ENCODE results near the gene SENP2.
"Not testable (repeated sequence)": the region's sequence is repeated elsewhere in the genome, so short reads cannot be mapped to it uniquely, and the experiment has no call there.

The SENP2 gene

DNA sequence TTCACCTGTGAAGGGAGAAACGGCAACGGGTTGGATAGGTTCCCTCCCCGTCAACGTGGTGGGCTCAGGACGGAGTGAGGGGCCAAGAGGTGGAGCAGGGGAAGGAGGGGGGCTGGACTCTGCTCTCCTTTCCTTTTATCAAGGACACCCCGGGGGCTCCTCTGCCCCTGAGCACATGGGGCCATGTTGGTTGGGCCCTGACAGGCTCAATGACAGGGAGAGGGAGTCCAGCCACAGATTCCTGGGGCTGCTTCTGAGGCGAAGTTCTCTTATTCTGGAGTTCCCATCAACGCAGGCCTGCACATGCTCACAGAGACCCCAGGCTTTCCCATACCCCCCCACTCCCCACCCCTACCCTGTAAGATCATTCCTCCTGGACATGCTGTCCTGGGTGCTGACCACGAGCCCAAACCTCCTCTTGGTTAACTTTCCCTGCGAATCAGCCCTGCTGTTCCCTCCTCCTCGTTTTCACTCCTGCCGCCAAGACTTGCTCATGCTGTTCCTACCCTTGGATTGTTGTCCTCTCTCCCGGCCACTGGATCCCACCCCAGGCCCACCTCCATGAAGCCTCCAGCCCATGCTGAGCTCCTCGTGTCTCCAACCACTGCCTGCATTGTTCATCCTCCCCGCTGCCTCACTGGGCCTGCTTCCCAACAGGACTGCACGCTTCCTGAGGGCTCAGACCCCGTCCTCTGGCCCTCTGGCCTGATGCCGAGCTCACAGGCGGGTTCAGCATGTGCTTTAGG, 61.2 kb downstream of the SENP2 start:
- DNase-seq (ENCODE audit: low read depth in 2 of 2) = no peak

DNA sequence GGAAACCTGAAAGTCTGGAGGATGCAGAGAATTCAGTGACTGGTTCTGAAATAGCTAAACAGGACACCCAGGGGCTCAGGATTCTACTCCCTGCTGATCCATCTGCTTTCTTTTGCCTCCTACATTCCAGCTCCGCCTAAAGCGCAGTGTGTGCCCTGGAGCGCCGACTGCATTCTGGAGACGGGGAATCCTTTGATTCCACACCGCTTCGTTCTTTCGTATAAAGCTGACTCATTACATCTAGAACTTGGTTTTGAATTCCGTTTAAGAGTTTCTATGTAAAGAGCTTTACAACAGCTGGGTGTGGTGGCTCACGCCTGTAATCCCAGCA, 61.8 kb downstream of the SENP2 start:
- DNase-seq (ENCODE audit: low read depth in 2 of 2) = no peak

DNA sequence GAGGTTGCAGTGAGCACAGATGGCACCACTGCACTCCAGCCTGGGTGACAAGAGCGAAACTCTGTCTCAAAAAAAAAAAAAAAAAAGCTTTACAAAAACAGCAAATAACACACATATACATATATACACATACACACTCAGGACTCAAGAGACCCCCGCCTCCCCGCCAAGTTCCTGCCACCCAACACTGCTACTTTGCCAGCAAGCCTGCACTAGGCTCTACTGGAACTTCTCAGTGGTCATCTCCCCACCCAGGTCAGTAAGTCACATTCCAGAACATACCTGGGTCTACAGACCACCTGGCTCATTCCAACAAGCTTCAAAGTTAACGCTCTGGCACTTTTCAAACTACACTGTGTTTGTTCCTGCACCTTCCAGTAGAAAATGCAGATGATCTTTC, 62.3 kb downstream of the SENP2 start:
- no peak for DNase-seq (ENCODE audit: low read depth in 2 of 2)

DNA sequence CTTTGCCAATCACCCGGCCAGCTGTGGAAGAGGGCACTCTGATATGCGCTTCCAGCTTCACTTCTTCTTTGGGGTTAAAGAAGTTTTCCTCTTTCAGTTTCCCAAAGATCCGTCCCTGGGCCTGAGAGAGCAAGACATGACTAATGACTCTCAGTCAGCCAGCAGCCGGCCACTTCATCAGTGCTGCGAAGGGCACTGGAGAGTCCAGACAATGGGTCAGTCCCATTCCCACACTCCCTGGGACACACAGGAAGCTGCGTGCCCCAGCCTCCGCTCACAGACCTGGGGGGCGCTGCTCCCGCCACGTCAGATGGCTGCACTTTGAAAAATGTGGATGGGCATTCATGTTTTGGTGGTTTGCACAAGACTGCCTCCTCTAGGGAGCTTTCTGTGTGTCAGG, 63.3 kb downstream of the SENP2 start:
- no peak for DNase-seq (ENCODE audit: low read depth in 2 of 2)

DNA sequence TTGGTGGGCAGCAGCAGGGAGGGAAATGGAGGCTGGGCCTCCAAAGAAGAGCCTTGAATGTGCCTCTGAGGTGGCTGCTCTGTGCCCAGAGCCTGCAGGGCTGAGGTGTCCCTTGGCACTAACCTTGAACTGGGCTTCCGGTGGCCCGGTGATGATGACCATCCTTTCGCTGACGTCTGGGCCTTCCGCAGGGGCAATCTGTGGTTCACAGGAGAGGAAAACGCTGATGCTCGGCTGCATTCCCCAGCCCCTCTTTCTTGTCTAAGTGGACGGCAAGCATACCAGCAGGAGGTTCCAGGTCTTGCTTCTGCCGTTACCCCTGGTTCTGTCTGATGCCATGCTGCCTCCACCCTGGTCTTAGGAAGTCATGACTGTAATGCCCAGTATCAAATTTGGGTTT, 65.9 kb downstream of the SENP2 start:
- no peak for DNase-seq (ENCODE audit: low read depth in 2 of 2)

DNA sequence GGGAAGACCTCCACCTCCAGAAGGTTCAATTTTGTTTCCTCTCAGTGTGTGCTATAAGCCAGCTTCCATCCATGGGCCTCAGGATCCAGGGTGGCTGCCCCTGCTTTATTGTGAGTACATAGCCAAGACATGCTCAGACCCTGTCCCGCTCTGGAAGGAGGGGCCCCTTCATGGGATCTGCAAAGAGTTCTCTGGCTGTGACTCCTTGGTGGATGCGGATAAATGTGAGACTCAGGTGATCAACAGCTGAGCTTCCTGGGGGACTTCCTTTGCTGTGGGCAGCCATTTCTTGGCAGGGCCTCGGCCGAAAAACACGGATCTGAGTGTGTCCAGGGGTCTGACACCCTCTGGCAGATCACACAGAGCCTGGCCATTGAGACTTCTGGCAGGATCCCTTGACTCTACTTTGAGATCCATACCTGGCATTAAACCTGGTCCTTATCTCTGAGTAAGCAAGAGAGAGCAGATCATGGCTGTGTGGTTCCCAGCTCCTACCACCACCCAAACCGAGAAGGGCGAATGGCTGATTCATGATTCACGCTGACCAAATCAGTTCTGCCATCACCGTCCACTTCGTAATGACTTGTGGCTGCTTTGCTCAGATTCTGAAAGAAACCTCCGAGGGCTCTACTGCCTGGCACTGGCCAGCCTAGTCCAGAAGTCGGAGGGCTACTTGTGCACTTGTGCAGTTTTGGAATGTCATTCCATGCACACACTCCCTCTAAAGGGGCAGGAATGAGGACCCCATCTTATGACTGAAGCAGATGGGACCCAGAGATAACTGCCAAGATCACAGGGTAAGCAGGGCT, 68.1 kb downstream of the SENP2 start:
- no peak for DNase-seq (ENCODE audit: low read depth in 2 of 2)

DNA sequence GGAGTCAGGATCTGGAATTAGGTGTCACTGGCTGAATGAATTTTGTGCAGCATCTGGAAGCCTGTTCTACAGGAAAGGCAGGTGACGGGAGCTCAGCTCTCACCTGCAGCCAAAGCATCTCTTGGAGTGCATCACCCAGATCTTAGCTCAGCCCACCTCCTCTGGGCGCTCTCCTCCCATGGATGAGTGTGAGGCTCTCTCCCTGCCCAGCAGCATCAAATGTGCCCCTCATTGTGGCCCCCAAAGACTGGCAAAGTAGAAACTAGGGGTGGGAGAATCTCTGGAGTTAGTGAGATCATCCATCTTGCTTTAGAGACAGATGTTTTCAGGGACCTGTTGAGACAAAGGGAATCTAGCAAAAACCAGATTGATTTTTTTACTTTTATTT, 68.7 kb downstream of the SENP2 start:
- DNase-seq (ENCODE audit: low read depth in 2 of 2) = no peak

DNA sequence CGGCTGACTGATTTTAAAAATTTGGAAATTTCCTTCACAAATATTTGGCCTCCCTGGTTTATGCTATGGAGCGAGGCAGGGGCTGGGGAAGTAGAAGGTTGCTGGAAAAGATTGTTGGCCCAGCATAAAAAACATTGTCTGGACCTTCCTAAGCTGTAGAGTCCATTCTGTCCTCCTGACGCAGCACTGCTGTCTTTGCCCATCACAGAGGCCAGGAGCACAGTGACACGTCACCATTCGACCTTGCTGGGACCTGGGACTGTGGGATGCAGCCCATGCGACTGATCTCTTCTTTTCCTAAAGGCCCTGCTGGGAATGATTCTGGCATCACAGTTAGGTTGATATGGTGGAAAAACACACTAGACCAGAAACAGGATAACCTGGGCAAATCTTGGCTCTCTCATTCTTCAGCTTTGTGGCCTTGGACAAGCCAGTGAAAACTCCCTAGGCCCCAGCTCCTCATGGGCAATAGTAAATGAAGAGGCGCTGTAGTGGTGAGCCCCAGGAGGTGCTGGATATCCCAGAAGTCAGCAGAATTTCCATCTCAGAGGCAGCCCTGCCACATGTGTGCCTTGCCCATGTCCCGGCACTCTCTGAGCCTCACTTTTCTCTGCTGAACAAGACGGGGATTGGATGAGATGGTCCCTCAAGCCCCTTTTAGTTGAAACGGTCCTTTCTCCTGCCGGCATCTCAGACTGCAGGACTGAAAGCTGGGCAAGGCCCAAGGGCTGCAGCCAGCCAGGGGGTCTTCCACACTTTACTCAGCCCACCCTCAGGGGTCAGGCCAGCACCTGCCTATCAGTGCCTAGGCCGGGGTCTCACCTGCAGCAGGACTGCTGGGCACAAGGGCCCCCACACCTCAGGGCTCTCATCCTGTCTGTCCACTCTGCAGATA, 69.6 kb downstream of the SENP2 start:
- DNase-seq (ENCODE audit: low read depth in 2 of 2) = no peak

DNA sequence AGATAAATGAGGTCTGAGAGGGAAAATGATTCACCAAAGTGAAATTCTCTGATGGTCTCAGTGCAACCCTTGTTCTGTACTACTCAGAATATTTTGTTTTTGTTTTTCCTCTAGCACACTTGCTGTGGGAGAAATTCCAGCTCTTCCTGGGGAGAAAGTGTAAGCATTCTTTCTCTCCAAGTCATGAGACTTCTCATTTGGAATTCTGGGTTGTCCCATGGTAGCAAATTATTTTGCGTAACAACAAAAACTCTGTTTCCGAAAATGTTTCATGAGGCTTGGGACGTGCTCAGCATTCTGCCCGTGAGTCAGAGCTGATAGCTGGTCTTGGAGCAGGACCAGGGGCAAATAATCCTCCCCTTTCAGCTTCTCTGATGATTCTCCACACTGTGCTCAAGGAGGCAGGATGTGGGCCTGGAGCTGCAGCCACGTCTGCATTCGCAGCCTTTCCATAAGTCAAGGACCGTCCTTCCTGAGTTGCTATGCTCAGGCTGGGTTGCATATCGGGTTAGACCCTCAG, 70.3 kb downstream of the SENP2 start:
- no peak for DNase-seq (ENCODE audit: low read depth in 2 of 2)

DNA sequence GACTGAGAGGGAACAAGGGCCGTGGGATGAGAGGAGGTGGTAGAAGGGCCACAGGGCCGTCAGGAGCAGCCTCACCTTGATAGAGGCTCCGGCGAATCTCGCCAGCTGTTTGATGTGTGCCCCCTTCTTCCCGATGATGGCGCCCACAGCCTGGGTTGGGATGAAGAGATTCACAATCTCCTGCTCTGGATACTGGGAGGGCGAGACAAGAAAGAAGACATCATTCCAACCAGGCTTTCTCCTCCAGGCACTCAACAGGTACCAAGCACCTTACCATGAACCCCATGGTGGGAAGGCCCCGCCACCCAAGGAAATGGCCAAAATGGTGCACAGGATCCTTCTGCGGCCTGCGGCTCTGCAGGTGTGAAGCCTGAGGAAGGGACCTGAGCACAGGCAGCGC, 71.1 kb downstream of the SENP2 start:
- no peak for DNase-seq (ENCODE audit: low read depth in 2 of 2)

DNA sequence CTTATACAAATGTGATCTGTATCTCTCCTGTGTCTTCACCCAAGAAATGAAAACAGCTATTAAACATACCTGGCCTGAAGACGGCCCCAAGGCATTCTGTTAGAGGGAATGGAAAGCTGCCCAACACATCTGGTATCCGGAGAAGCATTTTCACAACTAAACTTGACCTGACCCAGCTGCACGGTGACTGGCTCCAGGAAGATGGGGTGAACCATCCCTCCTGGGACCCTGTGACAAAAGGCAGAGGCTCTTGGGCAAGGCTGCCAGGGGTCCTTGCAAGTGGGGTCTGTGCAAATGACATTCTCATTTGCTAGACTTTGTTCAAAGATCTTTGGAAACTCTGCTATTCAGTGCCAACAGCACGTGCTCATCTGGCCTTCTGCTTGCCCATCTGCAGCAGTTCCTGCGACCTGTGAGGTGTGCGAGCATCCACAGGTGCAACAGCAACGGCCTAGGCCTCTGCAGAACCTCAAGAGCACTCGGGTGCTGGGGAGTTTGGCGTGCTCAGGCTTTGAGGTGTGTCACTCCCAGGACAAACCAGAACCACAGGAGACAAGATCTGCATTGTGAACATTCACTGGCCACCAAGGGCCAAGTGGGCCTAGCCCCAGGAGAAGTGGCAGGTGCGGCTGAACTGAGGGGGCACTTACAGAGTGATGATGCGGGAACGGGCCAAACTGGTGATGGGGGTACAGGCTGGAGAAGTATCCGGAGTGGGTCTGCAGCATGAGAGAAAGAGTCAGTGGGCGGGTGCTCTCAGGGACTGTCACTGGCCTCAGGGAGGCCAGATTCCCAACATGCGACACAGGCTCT, 71.8 kb downstream of the SENP2 start:
- no peak for DNase-seq (ENCODE audit: low read depth in 2 of 2)

DNA sequence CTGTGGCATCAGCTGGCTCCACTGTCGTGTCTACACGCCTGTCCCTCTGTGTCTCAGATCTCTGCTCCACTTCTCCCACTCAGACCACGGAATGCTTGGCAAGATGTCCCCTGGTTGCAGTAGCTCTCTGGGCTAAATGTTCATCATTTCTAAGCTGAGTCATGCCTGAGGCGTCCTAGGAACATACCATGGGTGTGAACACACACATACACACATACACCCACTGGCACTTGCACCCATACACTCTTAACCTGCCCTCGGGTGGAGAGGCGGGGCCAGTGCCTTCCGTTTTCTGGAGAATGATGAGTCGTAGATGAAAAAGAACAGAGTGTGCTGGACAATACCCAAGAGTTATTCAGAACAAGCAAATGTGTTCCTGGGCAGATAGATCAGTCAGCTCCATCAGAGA, 72.4 kb downstream of the SENP2 start:
- no peak for DNase-seq (ENCODE audit: low read depth in 2 of 2)

DNA sequence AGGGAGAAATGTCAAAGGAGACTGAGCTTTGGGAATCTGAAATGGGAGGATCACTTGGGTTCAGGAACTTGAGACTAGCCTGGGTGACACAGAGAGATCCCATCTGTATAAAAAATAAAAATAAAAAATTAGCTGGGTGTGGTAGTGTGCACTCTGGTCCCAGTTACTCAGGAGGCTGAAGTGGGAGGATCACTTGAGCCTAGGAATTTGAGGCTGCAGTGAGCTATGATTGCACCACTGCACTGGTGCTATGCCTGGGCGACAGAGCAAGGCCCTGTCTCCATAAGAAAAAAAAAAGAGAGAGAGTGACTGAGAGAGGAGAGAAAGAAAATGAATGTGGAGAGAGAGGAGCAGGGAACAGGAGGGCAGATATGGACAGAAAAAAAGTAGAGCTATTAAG, 72.8 kb downstream of the SENP2 start:
- DNase-seq (ENCODE audit: low read depth in 2 of 2) = no peak

DNA sequence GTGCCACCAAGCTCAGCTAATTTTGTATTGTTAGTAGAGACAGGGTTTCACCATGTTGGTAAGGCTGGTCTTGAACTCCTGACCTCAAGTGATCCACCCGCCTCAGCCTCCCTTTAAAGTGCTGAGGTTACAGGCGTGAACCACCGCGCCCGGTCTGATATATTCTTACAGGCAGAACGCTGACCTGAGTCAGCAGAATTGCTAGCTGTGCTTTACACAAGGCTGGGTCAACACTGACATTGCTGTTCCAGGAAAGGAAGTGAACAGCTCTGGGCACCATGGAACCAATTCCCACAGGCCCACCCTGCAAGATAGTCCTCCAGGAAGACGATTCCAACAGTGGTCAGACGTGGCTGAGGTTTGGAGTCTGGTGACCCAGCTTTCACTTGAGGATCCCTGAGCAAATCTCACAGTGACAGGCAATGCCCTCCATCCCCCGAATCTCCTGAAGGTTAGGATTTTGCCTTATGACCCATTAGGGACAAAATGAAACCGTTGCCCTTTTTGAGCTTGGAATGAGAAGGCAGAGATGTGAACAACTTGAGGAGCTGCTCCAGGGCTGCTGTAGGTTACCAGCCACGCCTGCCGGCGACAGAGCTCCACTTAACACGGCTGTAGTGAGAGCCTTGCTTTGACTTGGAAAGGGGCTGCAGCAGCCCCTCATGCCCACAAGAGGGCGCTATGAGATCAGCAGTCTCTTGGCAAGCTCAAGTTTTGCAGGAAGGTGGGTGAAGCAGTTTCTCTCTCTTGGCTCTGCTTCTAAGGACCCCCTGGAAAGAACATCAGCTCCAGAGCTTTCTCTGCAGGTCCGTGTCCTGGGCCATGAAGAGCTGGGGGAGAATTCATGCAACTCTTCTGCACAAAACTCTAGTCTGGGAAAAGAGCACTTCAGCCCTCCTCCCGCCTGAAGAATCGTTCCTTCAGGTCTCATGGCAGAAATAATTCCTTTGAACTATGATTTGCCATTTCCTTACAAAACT, 74.1 kb downstream of the SENP2 start:
- peak; percentile 49 to 63 for DNase-seq (ENCODE audit: low read depth in 2 of 2)

DNA sequence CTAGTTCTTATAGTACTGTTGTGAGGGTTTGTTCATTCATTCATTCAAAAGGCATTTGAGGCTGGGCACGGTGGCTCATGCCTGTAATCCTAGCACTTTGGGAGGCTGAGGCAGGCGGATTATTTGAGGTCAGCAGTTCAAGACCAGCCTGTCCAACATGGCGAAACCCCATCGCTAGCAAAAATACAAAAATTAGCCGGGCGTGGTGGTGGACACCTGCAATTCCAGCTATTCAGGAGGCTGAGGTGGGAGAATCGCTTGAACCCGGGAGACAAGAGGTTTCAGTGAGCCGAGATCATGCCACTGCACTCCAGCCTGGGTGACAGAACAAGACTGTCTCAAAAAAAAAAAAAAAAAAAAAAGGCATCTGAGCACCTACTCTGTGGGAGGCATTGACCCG, 75.2 kb downstream of the SENP2 start:
- DNase-seq (ENCODE audit: low read depth in 2 of 2) = not testable (repeated sequence)

DNA sequence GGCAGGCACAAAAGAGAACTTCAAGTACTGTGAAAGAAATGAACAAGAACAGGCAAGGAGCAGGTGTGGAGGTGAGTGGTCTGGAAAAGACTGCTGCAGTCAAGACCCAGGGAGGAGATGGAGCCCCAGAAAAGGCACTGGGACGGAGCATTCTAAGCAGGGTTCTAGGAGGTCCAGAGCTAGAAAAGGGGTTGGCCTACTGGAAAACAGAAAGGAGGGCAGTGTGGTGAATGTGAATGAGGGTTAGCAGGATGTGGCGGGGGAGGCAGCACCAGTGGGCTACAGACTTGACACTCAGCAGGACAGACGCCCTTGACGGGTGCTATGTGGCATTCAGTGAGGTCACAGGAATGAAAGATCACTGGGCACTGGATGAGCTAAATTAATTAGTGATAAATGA, 75.7 kb downstream of the SENP2 start:
- DNase-seq (ENCODE audit: low read depth in 2 of 2) = no peak

DNA sequence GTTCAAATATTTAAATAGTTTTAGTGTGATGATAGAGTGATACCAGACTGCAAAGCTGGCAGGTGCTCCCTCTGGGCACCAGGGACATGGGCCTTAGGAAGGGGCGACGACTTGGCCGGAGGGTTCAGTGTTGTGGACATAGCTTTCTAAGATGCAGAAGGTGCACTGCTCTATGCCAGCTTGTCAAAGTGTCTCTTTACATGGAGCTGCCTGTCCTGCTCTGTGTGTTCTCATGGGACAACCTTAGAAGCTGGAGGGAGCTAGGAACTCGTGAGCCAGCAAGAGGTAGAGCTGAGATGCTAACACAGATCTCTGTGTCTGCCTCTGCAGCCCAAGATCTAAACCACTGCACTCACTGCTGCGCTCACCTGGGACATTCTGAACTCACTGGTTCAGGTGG, 77.8 kb downstream of the SENP2 start:
- no peak for DNase-seq (ENCODE audit: low read depth in 2 of 2)

DNA sequence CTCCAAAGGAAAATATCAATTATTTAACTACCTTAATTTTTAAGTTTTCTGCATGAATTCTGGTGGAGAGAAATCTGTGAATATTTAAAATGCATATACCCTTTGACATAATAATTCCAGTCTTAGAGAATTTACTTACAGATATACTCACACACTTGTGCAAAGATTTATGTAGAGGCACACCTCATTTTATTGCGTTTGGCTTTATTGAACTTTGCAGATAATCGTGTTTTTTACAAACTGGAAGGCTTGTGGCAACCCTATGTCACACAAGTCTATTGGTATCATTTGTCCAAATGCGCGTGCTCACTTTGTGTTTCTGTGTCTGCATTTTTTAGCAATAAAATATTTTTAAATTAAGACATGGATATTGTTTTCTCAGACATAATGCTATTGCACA, 81.5 kb downstream of the SENP2 start:
- DNase-seq (ENCODE audit: low read depth in 2 of 2) = no peak

DNA sequence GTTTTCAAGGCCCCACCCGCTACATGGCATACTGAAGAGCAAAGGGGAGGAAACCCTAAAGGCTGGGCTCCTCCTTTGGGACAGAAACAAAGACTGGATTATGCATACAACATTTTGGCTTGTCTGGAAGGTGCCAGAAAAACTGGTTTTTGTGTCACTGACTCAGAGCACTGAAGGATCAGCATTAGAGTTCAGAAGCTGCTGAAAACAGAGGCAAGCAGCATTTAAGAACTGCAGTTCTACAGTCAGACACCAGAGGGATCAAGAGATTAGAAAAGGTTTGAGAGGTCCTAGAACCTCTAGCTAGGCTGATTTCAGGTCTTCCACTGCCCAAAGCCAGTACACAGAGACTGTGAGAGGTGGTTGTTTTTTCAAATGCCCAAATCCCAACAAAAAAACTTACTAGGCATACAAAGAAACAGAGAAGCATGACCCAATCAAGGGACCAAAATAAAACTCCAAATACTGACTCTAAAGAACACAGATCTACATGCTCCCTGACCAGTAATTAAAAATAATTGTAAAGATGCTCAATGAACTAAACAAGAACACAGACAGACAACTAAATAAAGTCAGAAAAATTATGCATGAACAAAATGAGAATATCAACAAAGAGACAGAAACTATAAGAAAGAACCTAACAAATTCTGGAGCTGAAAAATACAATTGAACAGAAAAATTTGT, 91.2 kb downstream of the SENP2 start:
- no peak for DNase-seq (ENCODE audit: low read depth in 2 of 2)

DNA sequence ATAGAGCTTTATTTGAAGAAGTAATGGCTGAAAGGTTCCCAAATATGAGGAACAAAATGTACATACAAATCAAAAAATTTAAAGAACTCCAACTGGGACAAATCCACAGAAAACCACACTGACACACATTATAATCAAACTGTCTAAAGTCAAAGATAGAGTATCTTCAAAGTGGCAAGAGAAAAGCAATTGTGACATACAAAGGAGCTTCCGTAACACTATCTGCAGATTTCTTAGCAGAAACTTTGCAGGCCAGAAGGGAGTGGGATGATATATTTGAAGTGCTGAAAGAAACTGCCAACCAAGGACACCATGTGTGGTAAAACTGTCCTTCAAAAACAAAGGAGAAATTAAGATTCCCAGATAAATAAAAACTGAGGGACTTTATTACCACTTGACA, 91.9 kb downstream of the SENP2 start:
- DNase-seq (ENCODE audit: low read depth in 2 of 2) = no peak

Data from stimulated activated CD4-positive, alpha-beta T cell treated with anti-CD3 and anti-CD28 coated beads, Interleukin-4, amount 100 ng/mL, for 48 hours (primary cell).